ENCODE results near the gene RIPOR3. TPM values are rescaled to one million over a fixed set of nuclear protein-coding genes. Genes with fewer than 3 reads are reported as not detected.

RIPOR3 gene
- total and polyA plus RNA-seq, 5 donors from 2014 or later, result 0.69 to 1.9 (median 1.3) TPM

GRCh38 chr20:50731055-50731929 is 40.0 kb upstream of the RIPOR3 start, which contains the start of gene PARD6B:
PARD6B (plus strand) TSS chr20:50731580; CDS start chr20:50731787, 207 bp downstream.
- Mint-ChIP-seq H3K36me3 (no peaks in the 10 kb centered on the region), H3K4me1 (peaks cover 11 to 46% (median 30%) of the 10 kb centered on the region in 4 donors), H3K9me3 (no peaks in the 10 kb centered on the region), H3K27ac (peak within 1 kb of the TSS; percentile 76 to 92 (median 84)), H3K4me3 (peak within 1 kb of the TSS; percentile 91 to 98 (median 96)), H3K27me3 (peaks cover 9% of the 10 kb centered on the region)
- peaks cover 2% of the 10 kb centered on the region for H3K27me3 ChIP-seq (ENCODE audit: control insufficient read depth, insufficient read depth, low read length)
- H3K27ac ChIP-seq (ENCODE audit: insufficient read depth, low read length, poor library complexity, severe bottlenecking), result peak within 1 kb of the TSS; percentile 81
- ATAC-seq (ENCODE audit: low read depth in 2 of 2), result peak; percentile 93 to 96
- H3K4me1 ChIP-seq (ENCODE audit: control insufficient read depth, insufficient read depth, low read length, poor library complexity, severe bottlenecking), result peaks cover 24% of the 10 kb centered on the region
- peak within 1 kb of the TSS; percentile 69 for H3K4me3 ChIP-seq (ENCODE audit: low read depth, low read length)
- H3K36me3 ChIP-seq (ENCODE audit: control insufficient read depth, insufficient read depth, low read length), result no peaks in the 10 kb centered on the region
- H3K9me3 ChIP-seq (ENCODE audit: control insufficient read depth in 2 of 2, low read length in 2 of 2), result no peaks in the 10 kb centered on the region
- DNase-seq, result peak; percentile 99 to 100 (median 99)

GRCh38 chr20:50730765-50731054 is 39.4 kb upstream of the RIPOR3 start:
- H3K36me3 ChIP-seq (ENCODE audit: control insufficient read depth, insufficient read depth, low read length), result no peaks in the 10 kb centered on the region
- peaks cover 24% of the 10 kb centered on the region for H3K4me1 ChIP-seq (ENCODE audit: control insufficient read depth, insufficient read depth, low read length, poor library complexity, severe bottlenecking)
- DNase-seq (no peak), ATAC-seq (ENCODE audit: low read depth in 2 of 2) (no peak)
- H3K9me3 ChIP-seq (ENCODE audit: control insufficient read depth in 2 of 2, low read length in 2 of 2), result no peaks in the 10 kb centered on the region
- H3K4me1 Mint-ChIP-seq, result peaks cover 5 to 41% (median 25%) of the 10 kb centered on the region in 4 donors
- peak overlapping the region in 2 of 3 donors; percentile 49 to 82 for H3K27ac Mint-ChIP-seq
- peaks cover 9% of the 10 kb centered on the region for H3K27me3 Mint-ChIP-seq
- no peaks in the 10 kb centered on the region for H3K36me3 Mint-ChIP-seq
- peak overlapping the region; percentile 81 for H3K27ac ChIP-seq (ENCODE audit: insufficient read depth, low read length, poor library complexity, severe bottlenecking)
- H3K27me3 ChIP-seq (ENCODE audit: control insufficient read depth, insufficient read depth, low read length), result peaks cover 2% of the 10 kb centered on the region
- H3K4me3 Mint-ChIP-seq, result peak overlapping the region; percentile 86 to 96 (median 91)
- H3K9me3 Mint-ChIP-seq, result no peaks in the 10 kb centered on the region
- peak overlapping the region; percentile 57 for H3K4me3 ChIP-seq (ENCODE audit: low read depth, low read length)

GRCh38 chr20:50729901-50730764 is 38.8 kb upstream of the RIPOR3 start:
- Mint-ChIP-seq H3K9me3 (no peaks in the 10 kb centered on the region), H3K36me3 (no peaks in the 10 kb centered on the region), H3K4me3 (peak overlapping the region; percentile 43 to 94 (median 87)), H3K27ac (peak overlapping the region in 2 of 3 donors; percentile 49 to 82), H3K4me1 (peaks cover 4 to 35% (median 19%) of the 10 kb centered on the region in 4 donors), H3K27me3 (peaks cover 9% of the 10 kb centered on the region)
- no peaks in the 10 kb centered on the region for H3K9me3 ChIP-seq (ENCODE audit: control insufficient read depth in 2 of 2, low read length in 2 of 2)
- no peak for ATAC-seq (ENCODE audit: low read depth in 2 of 2)
- H3K27ac ChIP-seq (ENCODE audit: insufficient read depth, low read length, poor library complexity, severe bottlenecking), result peak overlapping the region; percentile 81
- DNase-seq, result no peak
- H3K4me3 ChIP-seq (ENCODE audit: low read depth, low read length), result peak overlapping the region; percentile 57
- H3K36me3 ChIP-seq (ENCODE audit: control insufficient read depth, insufficient read depth, low read length), result no peaks in the 10 kb centered on the region
- peaks cover 2% of the 10 kb centered on the region for H3K27me3 ChIP-seq (ENCODE audit: control insufficient read depth, insufficient read depth, low read length)
- peaks cover 24% of the 10 kb centered on the region for H3K4me1 ChIP-seq (ENCODE audit: control insufficient read depth, insufficient read depth, low read length, poor library complexity, severe bottlenecking)

- no peaks in the 10 kb centered on the region for H3K9me3 Mint-ChIP-seq
- peak overlapping the region in 3 of 4 donors; percentile 9 to 74 (median 58) for H3K4me3 Mint-ChIP-seq
- no peaks in the 10 kb centered on the region for H3K36me3 Mint-ChIP-seq
Observed at GRCh38 chr20:50728981-50729874, 37.9 kb upstream of the RIPOR3 start.

GRCh38 chr20:50728486-50728980 is 37.2 kb upstream of the RIPOR3 start:
- Mint-ChIP-seq H3K9me3 (no peaks in the 10 kb centered on the region), H3K4me1 (peaks cover 4 to 20% (median 15%) of the 10 kb centered on the region in 4 donors), H3K27ac (peak overlapping the region in 1 of 3 donors; percentile 26), H3K4me3 (peak overlapping the region in 2 of 4 donors; percentile 58 to 74), H3K36me3 (no peaks in the 10 kb centered on the region), H3K27me3 (peaks cover 9% of the 10 kb centered on the region)
- Histone ChIP-seq H3K36me3 (ENCODE audit: control insufficient read depth, insufficient read depth, low read length) (no peaks in the 10 kb centered on the region), H3K4me1 (ENCODE audit: control insufficient read depth, insufficient read depth, low read length, poor library complexity, severe bottlenecking) (peaks cover 20% of the 10 kb centered on the region), H3K27ac (ENCODE audit: insufficient read depth, low read length, poor library complexity, severe bottlenecking) (no peak overlapping the region), H3K4me3 (ENCODE audit: low read depth, low read length) (no peak overlapping the region), H3K27me3 (ENCODE audit: control insufficient read depth, insufficient read depth, low read length) (peaks cover 2% of the 10 kb centered on the region), H3K9me3 (ENCODE audit: control insufficient read depth in 2 of 2, low read length in 2 of 2) (no peaks in the 10 kb centered on the region)
- ATAC-seq (ENCODE audit: low read depth in 2 of 2) (no peak), DNase-seq (no peak)

More at GRCh38 chr20:50728981-50729874, 37.9 kb upstream of the RIPOR3 start:
- Histone ChIP-seq H3K27ac (ENCODE audit: insufficient read depth, low read length, poor library complexity, severe bottlenecking) (no peak overlapping the region), H3K9me3 (ENCODE audit: control insufficient read depth in 2 of 2, low read length in 2 of 2) (no peaks in the 10 kb centered on the region), H3K27me3 (ENCODE audit: control insufficient read depth, insufficient read depth, low read length) (peaks cover 2% of the 10 kb centered on the region), H3K4me3 (ENCODE audit: low read depth, low read length) (no peak overlapping the region), H3K4me1 (ENCODE audit: control insufficient read depth, insufficient read depth, low read length, poor library complexity, severe bottlenecking) (peaks cover 24% of the 10 kb centered on the region), H3K36me3 (ENCODE audit: control insufficient read depth, insufficient read depth, low read length) (no peaks in the 10 kb centered on the region)
- DNase-seq (no peak), ATAC-seq (ENCODE audit: low read depth in 2 of 2) (no peak)
- Mint-ChIP-seq H3K27me3 (peaks cover 9% of the 10 kb centered on the region), H3K27ac (no peak overlapping the region), H3K4me1 (peaks cover 4 to 27% (median 17%) of the 10 kb centered on the region in 4 donors)

- Histone ChIP-seq H3K27me3 (ENCODE audit: control insufficient read depth, insufficient read depth, low read length) (peaks cover 2% of the 10 kb centered on the region), H3K36me3 (ENCODE audit: control insufficient read depth, insufficient read depth, low read length) (no peaks in the 10 kb centered on the region), H3K4me3 (ENCODE audit: low read depth, low read length) (no peak overlapping the region), H3K27ac (ENCODE audit: insufficient read depth, low read length, poor library complexity, severe bottlenecking) (no peak overlapping the region), H3K4me1 (ENCODE audit: control insufficient read depth, insufficient read depth, low read length, poor library complexity, severe bottlenecking) (peaks cover 17% of the 10 kb centered on the region), H3K9me3 (ENCODE audit: control insufficient read depth in 2 of 2, low read length in 2 of 2) (no peaks in the 10 kb centered on the region)
- H3K4me1 Mint-ChIP-seq, result peaks cover 4 to 14% (median 11%) of the 10 kb centered on the region in 4 donors
- no peaks in the 10 kb centered on the region for H3K36me3 Mint-ChIP-seq
- H3K4me3 Mint-ChIP-seq, result peak overlapping the region in 2 of 4 donors; percentile 58 to 63
- H3K27ac Mint-ChIP-seq, result peak overlapping the region in 1 of 3 donors; percentile 26
- DNase-seq (no peak), ATAC-seq (ENCODE audit: low read depth in 2 of 2) (no peak)
- peaks cover 9% of the 10 kb centered on the region for H3K27me3 Mint-ChIP-seq
- H3K9me3 Mint-ChIP-seq, result no peaks in the 10 kb centered on the region
Observed at GRCh38 chr20:50727792-50728485, 36.6 kb upstream of the RIPOR3 start.
